Right cardiac atrium (tissue), 5 donors: Measurements from ENCODE around the gene OR1F1. TPM values are rescaled to one million over a fixed set of nuclear protein-coding genes. Genes with fewer than 3 reads are reported as not detected.
"Not testable (repeated sequence)": the region's sequence is repeated elsewhere in the genome, so short reads cannot be mapped to it uniquely, and the experiment has no call there.

ENCODE experiments used
- ATAC-seq, 2 donors: fragments of 200-7000 bp; cut with Tn5 transposase; one replicate each; pipeline versions ENCODE4 v1.8.0 to v1.9.1; 2020; ENCODE audit warnings: moderate library complexity in 2 of 2, mild to moderate bottlenecking in 1 of 2
- DNase-seq, 3 donors: peaks; one replicate each; pipeline ENCODE4 v3.0.0-alpha.2; 2020
- H3K27ac ChIP-seq: one replicate; pipeline ENCODE4 v1.5.1; 2013; ENCODE audit warnings: mild to moderate bottlenecking, low read length, control low read depth, moderate library complexity
- H3K27me3 ChIP-seq: one replicate; pipeline ENCODE4 v1.6.1; 2013; ENCODE audit not compliant: control insufficient read depth, insufficient read depth
- H3K4me1 ChIP-seq: one replicate; pipeline ENCODE4 v1.6.1; 2013; ENCODE audit warnings: low read length; ENCODE audit not compliant: control insufficient read depth, insufficient read depth
- H3K4me3 ChIP-seq: one replicate; pipeline ENCODE4 v1.5.1; 2013; ENCODE audit warnings: low read length, control low read depth
- H3K9me3 ChIP-seq: one replicate; pipeline ENCODE4 v1.6.1; 2013; ENCODE audit warnings: low read length; ENCODE audit not compliant: control insufficient read depth
- WGBS: extraction: QIAGEN DNeasy Blood & Tissue Kit; methylation state at CpG from one replicate; pipeline ENCODE4 v1.1.7; 2013; 5-methylcytosine and 5-hydroxymethylcytosine counted together
- intact Hi-C, 4 donors: fragments of 100-400 bp; cut with DNase I; formaldehyde crosslinking; loops; one replicate each; pipeline versions ENCODE4 v1.11.0 to v1.14.0; 2022 to 2023
- polyA plus RNA-seq: library from polyadenylated mRNA; stranded (reverse); fragments of 200-250 nt; gene quantifications from one replicate; pipeline ENCODE4 v1.2.3, GENCODE V29; 2013
- total RNA-seq, 4 donors: library from RNA; stranded (reverse); fragmentation: NEBNext Ultra II Directional; extraction: Animal tissue kit (Norgen Biotek cat#: 25700); gene quantifications; one replicate each; pipeline ENCODE4 v1.2.1, GENCODE V29; 2021
- donor health status: healthy with polysubstance abuse.
- donor health status: DM: no; HTN: yes; CAD: no.
- donor health status: DM: no; HTN: no; CAD: no.
- donor health status: DM: no; HTN: yes; CAD: no; lungs with severe emphysema.
- donor health status: DM: yes; HTN: yes; CAD: no.

The OR1F1 gene
- total and polyA plus RNA-seq, 5 donors: not detected

GRCh38 chr16:3179651-3180050 lies 8.4 kb upstream of the OR1F1 start:
- Histone ChIP-seq H3K9me3 (no peaks in the 10 kb centered on the region), H3K4me1 (no peaks in the 10 kb centered on the region), H3K27ac (no peak overlapping the region), H3K27me3 (no peaks in the 10 kb centered on the region), H3K4me3 (no peak overlapping the region)
- no peak for DNase-seq
- intact Hi-C loops: no loop called here
- ATAC-seq: no peak
- 69% methylated on average over 8 of the region's 8 CpGs for whole genome bisulfite sequencing

GRCh38 chr16:3180445-3180878 lies 7.5 kb upstream of the OR1F1 start:
- DNase-seq (no peak), ATAC-seq (no peak)
- Histone ChIP-seq H3K4me3 (no peak overlapping the region), H3K27ac (no peak overlapping the region), H3K27me3 (no peaks in the 10 kb centered on the region), H3K4me1 (no peaks in the 10 kb centered on the region), H3K9me3 (no peaks in the 10 kb centered on the region)
- intact Hi-C loops: no loop called here
- WGBS: 41% methylated on average over 21 of the region's 21 CpGs

- H3K4me1 ChIP-seq, H3K27me3 ChIP-seq, H3K9me3 ChIP-seq, H3K27ac ChIP-seq, H3K4me3 ChIP-seq, ATAC-seq, DNase-seq, intact Hi-C loops: not testable (repeated sequence)
- 40% methylated on average over 8 of the region's 8 CpGs for WGBS
Observed at GRCh38 chr16:3182293-3182607, 5.8 kb upstream of the OR1F1 start.

DNA sequence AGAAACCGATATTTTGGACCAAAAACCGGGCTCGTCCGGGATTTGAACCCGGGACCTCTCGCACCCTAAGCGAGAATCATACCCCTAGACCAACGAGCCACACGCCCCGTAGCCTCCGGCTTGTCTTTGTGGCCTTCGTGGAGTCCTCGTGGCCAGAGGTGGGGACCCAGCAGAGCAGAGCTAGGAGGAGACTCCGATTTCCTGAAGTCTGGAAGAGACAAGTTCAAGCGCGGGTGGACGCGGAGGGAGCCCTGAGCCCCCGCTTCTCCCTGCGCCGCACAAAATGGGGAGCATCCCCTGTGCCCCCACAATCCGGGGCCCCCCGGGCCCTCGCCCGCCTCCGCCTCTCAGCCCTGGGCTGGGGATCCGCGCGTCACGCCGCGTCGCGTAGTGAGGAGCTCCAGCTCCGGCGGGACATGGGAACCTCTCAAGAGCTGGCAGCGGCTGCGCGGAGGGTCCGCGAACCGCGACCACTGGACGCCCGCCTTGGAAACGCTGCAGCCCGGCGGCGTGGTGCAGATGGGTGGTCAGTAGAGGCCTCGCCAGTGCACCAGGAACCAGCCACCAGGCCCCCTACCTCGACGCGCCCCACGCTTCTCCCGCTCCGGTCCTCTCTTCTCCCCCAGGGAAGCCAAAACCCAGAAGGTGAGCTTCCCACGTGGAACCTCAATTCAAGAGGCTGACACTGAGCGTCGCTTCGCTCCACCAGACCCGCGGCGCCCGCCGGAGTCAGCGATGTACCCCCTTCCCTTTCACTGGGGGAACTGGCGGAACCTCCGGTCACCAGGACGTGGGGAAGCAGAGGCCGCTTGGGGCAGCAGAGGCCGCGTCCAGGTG lies 5.2 kb upstream of the OR1F1 start:
- H3K9me3 ChIP-seq: no peaks in the 10 kb centered on the region
- peak in 2 of 3 donors; percentile 64 to 65 for DNase-seq
- H3K27ac ChIP-seq: no peak overlapping the region
- no peak overlapping the region for H3K4me3 ChIP-seq
- peak; percentile 47 to 52 for ATAC-seq
- intact Hi-C loops: no loop called here
- WGBS: 1% methylated on average over 72 of the region's 72 CpGs
- no peaks in the 10 kb centered on the region for H3K27me3 ChIP-seq
- no peaks in the 10 kb centered on the region for H3K4me1 ChIP-seq

DNA sequence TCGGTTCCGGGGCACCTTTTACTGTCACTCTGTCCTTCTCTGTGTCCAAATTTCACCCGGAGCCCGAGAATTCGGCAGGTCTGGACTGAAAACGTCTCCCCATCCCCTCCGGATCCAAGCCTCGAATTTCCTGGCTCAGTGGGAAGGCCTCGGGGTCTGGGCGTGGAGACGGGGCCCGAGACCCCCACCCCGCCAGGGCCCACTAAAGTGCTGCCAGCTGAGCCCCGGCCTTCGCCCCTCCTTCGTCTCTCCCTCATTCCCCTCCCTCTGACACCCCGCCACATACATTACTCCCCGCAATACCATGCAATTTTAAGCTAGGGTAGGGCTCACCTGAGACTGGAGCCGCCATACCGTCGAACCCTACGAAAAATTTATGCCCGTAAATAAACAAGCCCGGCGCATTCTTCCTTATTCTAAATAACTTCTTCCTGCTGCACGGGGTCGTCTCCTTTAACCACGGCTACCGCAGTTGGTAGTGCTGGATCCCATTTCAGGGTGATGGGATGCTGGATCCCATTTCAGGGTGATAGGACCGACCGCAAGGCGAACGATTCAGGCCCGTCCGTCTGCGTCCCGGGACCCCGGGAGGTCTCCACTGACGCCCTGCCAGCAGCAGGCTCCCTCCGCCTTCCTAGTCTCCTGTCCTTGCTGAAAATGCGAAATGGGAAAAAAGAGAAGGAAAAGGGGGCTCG lies 4.4 kb upstream of the OR1F1 start:
- no peaks in the 10 kb centered on the region for H3K27me3 ChIP-seq
- ATAC-seq (no peak), DNase-seq (no peak)
- 4% methylated on average over 42 of the region's 42 CpGs for WGBS
- H3K4me1 ChIP-seq: no peaks in the 10 kb centered on the region
- H3K9me3 ChIP-seq: no peaks in the 10 kb centered on the region
- no peak overlapping the region for H3K4me3 ChIP-seq
- intact Hi-C loops: no loop called here
- no peak overlapping the region for H3K27ac ChIP-seq

GRCh38 chr16:3186946-3187690 lies 886 bp upstream of the OR1F1 start:
- WGBS: 80% methylated on average over 23 of the region's 23 CpGs
- Histone ChIP-seq H3K27ac (no peak overlapping the region), H3K4me1 (no peaks in the 10 kb centered on the region), H3K9me3 (no peaks in the 10 kb centered on the region), H3K4me3 (no peak overlapping the region), H3K27me3 (no peaks in the 10 kb centered on the region)
- DNase-seq: no peak
- ATAC-seq: no peak
- intact Hi-C loops: no loop called here

- intact Hi-C loops: no loop called here
Observed at GRCh38 chr16:3188675-3188924, 596 bp downstream of the OR1F1 start.

DNA sequence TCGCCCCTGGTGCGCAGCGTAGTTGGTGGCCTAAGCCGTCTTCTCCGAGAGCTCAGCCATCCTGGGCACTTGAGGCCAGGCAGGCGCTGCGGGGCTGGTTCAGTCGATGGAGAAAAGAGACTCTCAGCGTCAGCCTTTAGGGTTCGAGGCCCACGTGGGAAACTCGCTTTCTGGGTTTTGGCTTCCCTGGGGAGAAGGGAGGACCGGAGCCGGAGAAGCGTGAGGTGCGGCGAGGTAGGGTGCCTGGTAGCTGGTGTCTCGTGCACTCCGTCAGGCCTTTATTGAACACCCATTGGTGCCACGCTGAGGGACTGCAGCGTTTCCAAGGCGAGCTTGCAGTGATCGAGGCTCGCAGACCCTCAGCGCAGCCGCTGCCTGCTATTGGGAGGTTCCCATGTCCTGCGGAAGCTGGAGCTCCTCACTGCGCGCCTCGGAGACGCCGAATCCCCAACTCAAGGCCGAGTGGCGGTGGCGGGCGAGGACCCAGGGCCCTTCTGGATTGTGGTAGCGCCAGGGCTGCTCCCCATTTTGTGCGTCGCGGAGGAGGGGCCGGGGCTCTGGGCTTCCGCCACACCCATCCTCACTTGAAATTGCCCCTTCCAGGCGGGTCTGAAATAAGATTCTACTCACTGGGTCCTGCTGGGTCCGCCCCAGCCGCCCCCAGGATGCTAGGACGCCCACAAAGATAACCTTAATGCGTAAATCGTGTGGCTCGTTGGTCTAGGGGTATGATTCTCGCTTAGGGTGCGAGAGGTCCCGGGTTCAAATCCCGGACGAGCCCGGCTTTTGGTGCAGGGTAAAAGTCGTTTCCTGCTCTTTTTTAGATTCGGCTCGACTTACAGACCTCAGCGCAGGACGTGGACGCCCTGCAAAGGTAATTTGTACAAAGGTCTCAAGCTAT lies 1.2 kb downstream of the OR1F1 start:
- no peak for DNase-seq
- ATAC-seq: peak; percentile 33 to 54
- H3K4me3 ChIP-seq: no peak overlapping the region
- no peaks in the 10 kb centered on the region for H3K9me3 ChIP-seq
- H3K4me1 ChIP-seq: no peaks in the 10 kb centered on the region
- peaks cover 2% of the 10 kb centered on the region for H3K27me3 ChIP-seq
- 2% methylated on average over 61 of the region's 61 CpGs for WGBS
- intact Hi-C loops: no loop called here
- H3K27ac ChIP-seq: no peak overlapping the region

More at GRCh38 chr16:3188675-3188924, 596 bp downstream of the OR1F1 start:
- H3K27ac ChIP-seq: no peak overlapping the region
- DNase-seq (no peak), ATAC-seq (no peak)
- H3K4me3 ChIP-seq: peak overlapping the region; percentile 2
- H3K27me3 ChIP-seq: no peaks in the 10 kb centered on the region
- H3K9me3 ChIP-seq: no peaks in the 10 kb centered on the region
- no peaks in the 10 kb centered on the region for H3K4me1 ChIP-seq
- WGBS: under 1% methylated on average over 13 of the region's 13 CpGs

GRCh38 chr16:3189869-3190268 lies 1.9 kb downstream of the OR1F1 start:
- DNase-seq (no peak), ATAC-seq (no peak)
- intact Hi-C loops: no loop called here
- no peak overlapping the region for H3K4me3 ChIP-seq
- H3K9me3 ChIP-seq: no peaks in the 10 kb centered on the region
- 20% methylated on average over 11 of the region's 11 CpGs for WGBS
- H3K27ac ChIP-seq: no peak overlapping the region
- no peaks in the 10 kb centered on the region for H3K4me1 ChIP-seq
- peaks cover 5% of the 10 kb centered on the region for H3K27me3 ChIP-seq

- DNase-seq (no peak), ATAC-seq (no peak)
- no peaks in the 10 kb centered on the region for H3K9me3 ChIP-seq
- intact Hi-C loops: no loop called here
- no peaks in the 10 kb centered on the region for H3K4me1 ChIP-seq
- H3K27ac ChIP-seq: no peak overlapping the region
- WGBS: 10% methylated on average over 16 of the region's 16 CpGs
- H3K27me3 ChIP-seq: peaks cover 5% of the 10 kb centered on the region
- no peak overlapping the region for H3K4me3 ChIP-seq
Observed at GRCh38 chr16:3190949-3191353, 2.9 kb downstream of the OR1F1 start.
